ENCODE results near the gene TSBP1. TPM values are rescaled to one million over a fixed set of nuclear protein-coding genes. Genes with fewer than 3 reads are reported as not detected.

TSBP1 gene, protein sequence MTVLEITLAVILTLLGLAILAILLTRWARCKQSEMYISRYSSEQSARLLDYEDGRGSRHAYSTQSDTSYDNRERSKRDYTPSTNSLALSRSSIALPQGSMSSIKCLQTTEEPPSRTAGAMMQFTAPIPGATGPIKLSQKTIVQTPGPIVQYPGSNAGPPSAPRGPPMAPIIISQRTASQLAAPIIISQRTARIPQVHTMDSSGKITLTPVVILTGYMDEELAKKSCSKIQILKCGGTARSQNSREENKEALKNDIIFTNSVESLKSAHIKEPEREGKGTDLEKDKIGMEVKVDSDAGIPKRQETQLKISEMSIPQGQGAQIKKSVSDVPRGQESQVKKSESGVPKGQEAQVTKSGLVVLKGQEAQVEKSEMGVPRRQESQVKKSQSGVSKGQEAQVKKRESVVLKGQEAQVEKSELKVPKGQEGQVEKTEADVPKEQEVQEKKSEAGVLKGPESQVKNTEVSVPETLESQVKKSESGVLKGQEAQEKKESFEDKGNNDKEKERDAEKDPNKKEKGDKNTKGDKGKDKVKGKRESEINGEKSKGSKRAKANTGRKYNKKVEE
- not detected for total RNA-seq

DNA sequence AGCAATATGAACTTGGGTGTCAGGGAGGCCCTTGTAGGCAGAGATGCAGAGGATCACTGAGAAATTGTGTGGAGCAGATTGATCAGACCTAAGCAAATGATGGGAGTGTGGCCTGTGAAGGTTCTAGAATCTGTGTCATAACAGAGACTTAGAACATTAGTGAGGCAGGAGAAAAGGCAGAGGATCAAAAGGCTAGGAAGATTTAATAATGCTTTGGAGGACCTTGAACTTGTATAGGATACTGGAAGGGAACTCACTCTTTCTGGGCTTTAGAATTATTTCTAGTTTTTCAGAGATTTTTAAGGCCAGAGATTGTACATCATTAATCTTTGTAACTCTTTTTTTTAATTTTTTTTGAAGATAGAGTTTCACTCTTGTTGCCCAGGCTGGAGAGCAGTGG, at the start of gene TSBP1:
Gene TSBP1, minus strand, starts transcription at position 101 of the 400 bp plus-strand sequence. CDS start 197 bp downstream, outside the sequence.
- no peak for TF ChIP-seq EP300 (IDR thresholded peaks at IDR 0.05)
- TF ChIP-seq, protein P1, sequence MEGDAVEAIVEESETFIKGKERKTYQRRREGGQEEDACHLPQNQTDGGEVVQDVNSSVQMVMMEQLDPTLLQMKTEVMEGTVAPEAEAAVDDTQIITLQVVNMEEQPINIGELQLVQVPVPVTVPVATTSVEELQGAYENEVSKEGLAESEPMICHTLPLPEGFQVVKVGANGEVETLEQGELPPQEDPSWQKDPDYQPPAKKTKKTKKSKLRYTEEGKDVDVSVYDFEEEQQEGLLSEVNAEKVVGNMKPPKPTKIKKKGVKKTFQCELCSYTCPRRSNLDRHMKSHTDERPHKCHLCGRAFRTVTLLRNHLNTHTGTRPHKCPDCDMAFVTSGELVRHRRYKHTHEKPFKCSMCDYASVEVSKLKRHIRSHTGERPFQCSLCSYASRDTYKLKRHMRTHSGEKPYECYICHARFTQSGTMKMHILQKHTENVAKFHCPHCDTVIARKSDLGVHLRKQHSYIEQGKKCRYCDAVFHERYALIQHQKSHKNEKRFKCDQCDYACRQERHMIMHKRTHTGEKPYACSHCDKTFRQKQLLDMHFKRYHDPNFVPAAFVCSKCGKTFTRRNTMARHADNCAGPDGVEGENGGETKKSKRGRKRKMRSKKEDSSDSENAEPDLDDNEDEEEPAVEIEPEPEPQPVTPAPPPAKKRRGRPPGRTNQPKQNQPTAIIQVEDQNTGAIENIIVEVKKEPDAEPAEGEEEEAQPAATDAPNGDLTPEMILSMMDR (IDR thresholded peaks at IDR 0.05) = no peak
- TF ChIP-seq POLR2A (IDR thresholded peaks at IDR 0.05) = no peak
- no peak within 1 kb of the TSS for H3K4me3 ChIP-seq
- no peak for DNase-seq (ENCODE audit: low spot score in 2 of 2)

DNA sequence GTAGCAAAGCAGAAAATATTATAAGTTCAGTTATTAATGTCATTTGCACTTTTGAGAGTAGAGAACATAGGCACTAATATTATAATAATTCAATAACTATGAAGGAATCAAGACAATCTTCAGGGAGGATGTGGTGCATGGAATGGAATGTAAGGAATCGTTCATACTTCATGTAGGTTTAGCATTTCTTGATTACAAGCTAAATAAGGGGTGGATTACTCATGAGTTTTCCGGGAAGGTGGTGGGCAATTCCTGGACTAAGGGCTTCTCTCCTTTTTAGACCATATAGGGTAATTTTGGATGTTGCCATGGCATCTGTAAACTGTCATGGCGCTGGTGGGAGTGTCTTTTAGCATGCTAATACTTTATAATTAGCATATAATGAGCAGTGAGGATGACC, 44.3 kb upstream of the TSBP1 start:
- 71 to 75% methylated on average over 3 of the region's 3 CpGs for WGBS, 2 donors
- DNase-seq (ENCODE audit: low spot score in 2 of 2) = no peak
- Histone ChIP-seq H3K4me1 (peaks cover 0 to 7% (median 2%) of the 10 kb centered on the region in 4 donors), H3K27me3 (peaks cover 0 to 88% of the 10 kb centered on the region in 2 donors), H3K27ac (no peak overlapping the region), H3K4me3 (no peak overlapping the region), H3K36me3 (no peaks in the 10 kb centered on the region), H3K9me3 (no peaks in the 10 kb centered on the region)
- TF ChIP-seq POLR2A (IDR thresholded peaks at IDR 0.05) = no peak
- TF ChIP-seq EP300 (IDR thresholded peaks at IDR 0.05) = no peak
- TF ChIP-seq, protein P1 (IDR thresholded peaks at IDR 0.05) = no peak

More for the DNA sequence above, at the start of gene TSBP1:
- no peak within 1 kb of the TSS for H3K27ac ChIP-seq
- no peaks in the 10 kb centered on the region for H3K9me3 ChIP-seq
- no peaks in the 10 kb centered on the region for H3K27me3 ChIP-seq
- H3K4me1 ChIP-seq = no peaks in the 10 kb centered on the region
- H3K36me3 ChIP-seq = peaks cover 0 to 14% (median 0%) of the 10 kb centered on the region in 3 donors

DNA sequence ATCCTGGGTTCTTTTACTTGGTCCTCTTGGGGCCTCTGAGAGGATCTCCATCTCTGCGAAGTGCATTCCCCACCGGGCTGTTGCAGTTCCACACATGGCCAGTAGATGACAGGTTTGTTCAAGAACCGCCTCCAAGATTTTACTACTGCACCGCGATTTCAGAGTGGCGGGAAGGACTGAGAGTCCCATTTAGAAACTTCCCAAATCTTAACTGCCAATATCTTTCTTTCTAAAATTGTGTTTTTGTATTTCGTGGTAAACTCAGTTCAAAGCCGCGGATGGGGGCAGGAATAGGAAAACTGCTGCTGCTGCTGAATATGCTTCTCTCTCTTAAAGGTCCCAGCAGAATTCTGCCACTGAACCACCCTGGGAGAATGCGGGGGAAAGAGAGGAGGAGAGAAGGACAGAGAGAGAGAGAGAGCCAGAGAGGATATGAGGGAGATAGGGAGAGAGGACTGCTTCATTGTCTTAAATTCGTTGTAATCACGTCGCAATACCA, 43.9 kb upstream of the TSBP1 start:
- TF ChIP-seq, protein P1 (IDR thresholded peaks at IDR 0.05) = peak; percentile 86 to 100 (median 97)
- no peak for TF ChIP-seq EP300 (IDR thresholded peaks at IDR 0.05)
- TF ChIP-seq POLR2A (IDR thresholded peaks at IDR 0.05) = no peak
- Histone ChIP-seq H3K27ac (no peak overlapping the region), H3K9me3 (no peaks in the 10 kb centered on the region), H3K27me3 (peaks cover 0 to 85% of the 10 kb centered on the region in 2 donors), H3K36me3 (no peaks in the 10 kb centered on the region), H3K4me1 (peaks cover 0 to 7% (median 2%) of the 10 kb centered on the region in 4 donors), H3K4me3 (no peak overlapping the region)
- DNase-seq (ENCODE audit: low spot score in 2 of 2) = peak; percentile 62 to 88
- 5 to 9% methylated on average over 13 of the region's 13 CpGs for WGBS, 2 donors

DNA sequence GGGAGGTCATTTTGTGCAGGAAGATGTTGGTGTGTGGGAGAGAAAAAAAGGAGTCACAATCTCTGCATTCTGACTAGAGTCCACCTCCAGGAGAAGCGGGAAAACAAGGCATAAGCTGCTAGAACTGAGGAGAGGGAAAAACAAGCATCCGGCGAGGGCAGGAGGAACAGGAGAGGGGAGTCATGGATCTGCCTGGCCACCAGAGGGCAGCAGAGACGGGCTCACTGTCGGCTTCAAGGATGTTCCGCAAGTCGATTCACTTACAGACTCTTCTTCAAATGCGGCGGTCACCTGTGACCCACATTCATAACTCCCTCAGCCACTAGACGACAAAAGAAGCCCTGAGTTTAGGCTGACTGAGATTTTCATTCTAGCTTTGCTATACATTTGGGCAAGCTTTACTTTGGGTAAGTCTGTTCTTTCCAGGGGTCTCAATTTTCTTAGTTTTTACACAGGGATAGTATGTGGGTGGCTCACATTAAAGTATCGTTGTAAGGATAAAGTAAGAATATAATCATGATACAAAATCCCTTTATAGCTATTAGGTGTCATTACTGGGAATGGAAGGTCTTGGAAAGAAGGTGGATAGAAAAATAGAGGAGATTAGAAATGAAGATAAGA, 41.8 kb upstream of the TSBP1 start:
- Histone ChIP-seq H3K4me3 (no peak overlapping the region), H3K27me3 (peaks cover 0 to 77% of the 10 kb centered on the region in 2 donors), H3K36me3 (no peaks in the 10 kb centered on the region), H3K9me3 (no peaks in the 10 kb centered on the region), H3K27ac (no peak overlapping the region), H3K4me1 (peaks cover 0 to 7% (median 2%) of the 10 kb centered on the region in 4 donors)
- DNase-seq (ENCODE audit: low spot score in 2 of 2) = peak; percentile 43 to 77
- TF ChIP-seq EP300 (IDR thresholded peaks at IDR 0.05) = no peak
- TF ChIP-seq, protein P1 (IDR thresholded peaks at IDR 0.05) = peak; percentile 85 to 96 (median 90)
- no peak for TF ChIP-seq POLR2A (IDR thresholded peaks at IDR 0.05)
- 5 to 7% methylated on average over 11 of the region's 11 CpGs for WGBS, 2 donors
